ENCODE results near the gene CNN1. TPM values are rescaled to one million over a fixed set of nuclear protein-coding genes. Genes with fewer than 3 reads are reported as not detected.

Gene CNN1
- total RNA-seq, 1 experiment from 2014 or later = 15.7 TPM

GRCh38 chr19:11586331-11586730, 47.7 kb downstream of the CNN1 start:
- H3K4me2 ChIP-seq (ENCODE audit: insufficient read depth, insufficient read length, low read length) = no peak overlapping the region
- no peaks in the 10 kb centered on the region for H4K20me1 ChIP-seq (ENCODE audit: control insufficient read depth, insufficient read depth, insufficient read length)
- no peak overlapping the region for H2BK20ac ChIP-seq (ENCODE audit: low read depth, low read length, poor library complexity, severe bottlenecking)
- H3K18ac ChIP-seq (ENCODE audit: insufficient read length, low read depth, low read length) = no peak overlapping the region
- no peak overlapping the region for H4K5ac ChIP-seq (ENCODE audit: insufficient read length, low read depth, low read length)
- no peaks in the 10 kb centered on the region for H3K27me3 ChIP-seq (ENCODE audit: insufficient read depth, low read length)
- no peak overlapping the region for H2BK12ac ChIP-seq (ENCODE audit: insufficient read length, low read depth, low read length)
- no peak overlapping the region for H2BK5ac ChIP-seq (ENCODE audit: insufficient read length, low read length)
- H3K79me2 ChIP-seq (ENCODE audit: insufficient read depth, low read length) = no peaks in the 10 kb centered on the region
- no peak overlapping the region for H2AK5ac ChIP-seq (ENCODE audit: insufficient read length, low read length)
- no peak overlapping the region for H3K27ac Mint-ChIP-seq
- peaks cover 2% of the 10 kb centered on the region in 2 experiments; a peak in 1 of 4 replicates for H3K4me1 Mint-ChIP-seq
- no peak overlapping the region for H2BK120ac ChIP-seq (ENCODE audit: low read depth, low read length, poor library complexity, severe bottlenecking)
- no peaks in the 10 kb centered on the region for H3K4me1 ChIP-seq (ENCODE audit: insufficient read depth, low read length)
- DNase-seq = no peak
- no peaks in the 10 kb centered on the region for H3K9me3 ChIP-seq (ENCODE audit: control insufficient read depth, low read depth, low read length)
- H3K56ac ChIP-seq (ENCODE audit: insufficient read length, low read depth, low read length) = no peak overlapping the region
- TF ChIP-seq CTCF (conservative IDR thresholded peaks at IDR 0.05) = no peak
- no peaks in the 10 kb centered on the region for H3K36me3 Mint-ChIP-seq (ENCODE audit: insufficient read depth in 1 of 3, low read depth in 3 of 3)
- no peak overlapping the region for H3K27ac ChIP-seq (ENCODE audit: insufficient read length, low read depth, low read length)
- H3T11ph ChIP-seq (ENCODE audit: low read length) = no peak overlapping the region
- H4K8ac ChIP-seq (replicated peaks; ENCODE audit: insufficient read length, low read depth, low read length) = no peak overlapping the region
- no peak overlapping the region for H3K23ac ChIP-seq (ENCODE audit: insufficient read length, low read depth, low read length)
- peaks cover 4% of the 10 kb centered on the region for H3K27me3 Mint-ChIP-seq (ENCODE audit: low read depth)
- H2AFZ ChIP-seq (ENCODE audit: low read length) = no peak overlapping the region
- H3K9ac ChIP-seq (ENCODE audit: extremely low read depth, insufficient read length, low read length) = no peak overlapping the region
- H3K9me3 Mint-ChIP-seq = no peaks in the 10 kb centered on the region; a peak in 1 of 5 replicates
- WGBS (ENCODE audit: extremely low coverage, insufficient read length, low lambda C conversion rate) = no CpG with 5 or more reads among the region's 6 CpGs
- H3K23me2 ChIP-seq (ENCODE audit: insufficient read length, low read depth, low read length, poor library complexity, severe bottlenecking) = no peaks in the 10 kb centered on the region
- H4K91ac ChIP-seq (ENCODE audit: insufficient read length, low read depth, low read length) = no peak overlapping the region
- H3K4ac ChIP-seq (ENCODE audit: low read depth, low read length) = no peak overlapping the region
- no peak overlapping the region for H3K4me3 Mint-ChIP-seq
- no peaks in the 10 kb centered on the region for H3K79me1 ChIP-seq (ENCODE audit: insufficient read depth, low read depth, low read length, poor library complexity, severe bottlenecking)
- H2BK15ac ChIP-seq (ENCODE audit: low read depth, low read length) = no peak overlapping the region
- H3K14ac ChIP-seq (ENCODE audit: insufficient read depth, low read length) = no peak overlapping the region; the same call in 1 of the 2 replicates
